Prostate gland (tissue), 2 donors: ENCODE measurements around the gene ZNF836.

Source experiments
- CTCF ChIP-seq, 4 experiments: fragments of 200-600 bp in 2 of 4; fragments of 450-650 bp in 2 of 4; sonication (generic) in 2 of 4; IDR thresholded peaks; 1 replicate in 3 of 4; 2 replicates in 1 of 4; pipeline ENCODE4 v1.5.1; 2016 to 2019; ENCODE audit warnings: antibody characterized with exemption in 4 of 4, mild to moderate bottlenecking in 2 of 4, moderate library complexity in 2 of 4
- POLR2A ChIP-seq: fragments of 450-650 bp; IDR thresholded peaks from one replicate; pipeline ENCODE4 v1.6.1; 2016; ENCODE audit warnings: antibody characterized with exemption, mild to moderate bottlenecking

DNA sequence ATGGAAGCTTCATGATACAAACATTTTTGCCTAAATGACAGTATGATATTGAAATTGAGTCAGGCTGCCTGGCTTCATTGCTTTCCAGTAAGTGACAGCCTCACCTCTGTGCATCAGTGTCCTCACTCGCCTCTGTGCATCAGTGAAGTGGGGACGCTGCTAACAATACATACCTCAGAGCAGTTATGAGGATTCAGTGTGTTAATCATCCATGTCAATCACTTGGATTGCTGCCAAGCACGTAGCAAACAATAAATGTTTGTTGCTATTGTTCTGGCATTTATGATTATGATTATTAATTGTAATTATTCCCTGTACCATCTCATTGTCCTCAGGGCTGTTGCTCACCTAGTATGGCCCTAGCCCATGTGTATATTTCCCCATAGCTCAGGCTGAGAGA is 27.3 kb upstream of the ZNF836 start:
- no peak for TF ChIP-seq POLR2A
- TF ChIP-seq CTCF (IDR thresholded peaks at IDR 0.05) = no peak
